GM18867 (cell line): ENCODE data around the gene CABP4.
"Not testable (repeated sequence)": the region's sequence is repeated elsewhere in the genome, so short reads cannot be mapped to it uniquely, and the experiment has no call there.

Experiments
- ATAC-seq: cut with Tn5 transposase; IDR thresholded peaks from one replicate; pipeline ENCODE4 v1.9.1; 2021; ENCODE audit warnings: mild to moderate bottlenecking, moderate library complexity; ENCODE audit not compliant: unreplicated experiment

Gene CABP4

GRCh38 chr11:67476692-67477091 lies 21.5 kb downstream of the CABP4 start:
- not testable (repeated sequence) for ATAC-seq

- not testable (repeated sequence) for ATAC-seq
Measured at GRCh38 chr11:67477344-67478050, 22.3 kb downstream of the CABP4 start.

GRCh38 chr11:67482275-67482826 lies 27.2 kb downstream of the CABP4 start:
- peak; percentile 4 for ATAC-seq

- peak; percentile 72 for ATAC-seq
Measured at GRCh38 chr11:67482827-67483798, 28.0 kb downstream of the CABP4 start, which contains the start of gene AIP. Gene AIP (plus strand): TSS chr11:67483026. CDS start chr11:67483159, 133 bp downstream.

- ATAC-seq: no peak
Measured at GRCh38 chr11:67483831-67484665, 28.9 kb downstream of the CABP4 start.

- ATAC-seq: no peak
Measured at GRCh38 chr11:67484847-67485311, 29.7 kb downstream of the CABP4 start.

- ATAC-seq: not testable (repeated sequence)
Measured at GRCh38 chr11:67485873-67486361, 30.8 kb downstream of the CABP4 start.

GRCh38 chr11:67486481-67487195 lies 31.5 kb downstream of the CABP4 start:
- peak; percentile 29 for ATAC-seq

- ATAC-seq: no peak
Measured at GRCh38 chr11:67489203-67489884, 34.2 kb downstream of the CABP4 start.

- no peak for ATAC-seq
Measured at GRCh38 chr11:67489885-67490726, 35.0 kb downstream of the CABP4 start.

GRCh38 chr11:67490727-67491065 lies 35.5 kb downstream of the CABP4 start:
- no peak for ATAC-seq

- no peak for ATAC-seq
Measured at GRCh38 chr11:67491276-67492068, 36.3 kb downstream of the CABP4 start.

GRCh38 chr11:67492069-67492727 lies 37.0 kb downstream of the CABP4 start:
- ATAC-seq: no peak

GRCh38 chr11:67492801-67493547 lies 37.8 kb downstream of the CABP4 start:
- no peak for ATAC-seq

GRCh38 chr11:67493548-67494370 lies 38.6 kb downstream of the CABP4 start:
- ATAC-seq: no peak
